Mucosa of stomach (tissue), 1 donor: ENCODE data around the gene EPHB1.
"Not testable (repeated sequence)": the region's sequence is repeated elsewhere in the genome, so short reads cannot be mapped to it uniquely, and the experiment has no call there.

Experiments
- H3K27me3 ChIP-seq: one replicate; pipeline ENCODE4 v1.7.0; 2013; ENCODE audit warnings: mild to moderate bottlenecking, low read length; ENCODE audit not compliant: control insufficient read depth, insufficient read depth
- H3K36me3 ChIP-seq: one replicate; pipeline ENCODE4 v1.7.0; 2013; ENCODE audit warnings: low read length; ENCODE audit not compliant: control insufficient read depth, insufficient read depth
- H3K4me1 ChIP-seq: one replicate; pipeline ENCODE4 v1.7.0; 2013; ENCODE audit warnings: mild to moderate bottlenecking, low read length; ENCODE audit not compliant: control insufficient read depth, insufficient read depth
- H3K4me3 ChIP-seq: one replicate; pipeline ENCODE4 v1.7.0; 2013; ENCODE audit warnings: low read length
- H3K9ac ChIP-seq: one replicate; pipeline ENCODE4 v1.7.0; 2013; ENCODE audit warnings: mild to moderate bottlenecking, low read length, moderate library complexity
- H3K9me3 ChIP-seq: one replicate; pipeline ENCODE4 v1.7.0; 2013; ENCODE audit warnings: mild to moderate bottlenecking, low read length, moderate library complexity; ENCODE audit not compliant: control insufficient read depth
- donor health status: Pancreatic carcinoma.

The EPHB1 gene

GRCh38 chr3:135013206-135013605 is 218.1 kb downstream of the EPHB1 start:
- no peaks in the 10 kb centered on the region for H3K27me3 ChIP-seq
- no peak overlapping the region for H3K4me3 ChIP-seq
- H3K9ac ChIP-seq: no peak overlapping the region
- no peaks in the 10 kb centered on the region for H3K4me1 ChIP-seq
- H3K9me3 ChIP-seq: no peaks in the 10 kb centered on the region
- no peaks in the 10 kb centered on the region for H3K36me3 ChIP-seq

- H3K9ac ChIP-seq: no peak overlapping the region
- no peak overlapping the region for H3K4me3 ChIP-seq
- H3K27me3 ChIP-seq: no peaks in the 10 kb centered on the region
- no peaks in the 10 kb centered on the region for H3K4me1 ChIP-seq
- no peaks in the 10 kb centered on the region for H3K36me3 ChIP-seq
- no peaks in the 10 kb centered on the region for H3K9me3 ChIP-seq
Observed at GRCh38 chr3:135014566-135014965, 219.5 kb downstream of the EPHB1 start.

GRCh38 chr3:135017003-135017893 is 222.2 kb downstream of the EPHB1 start:
- Histone ChIP-seq H3K4me1 (no peaks in the 10 kb centered on the region), H3K4me3 (no peak overlapping the region), H3K36me3 (no peaks in the 10 kb centered on the region), H3K27me3 (no peaks in the 10 kb centered on the region), H3K9me3 (no peaks in the 10 kb centered on the region), H3K9ac (no peak overlapping the region)

GRCh38 chr3:135018149-135018923 is 223.3 kb downstream of the EPHB1 start:
- Histone ChIP-seq H3K4me1 (no peaks in the 10 kb centered on the region), H3K36me3 (no peaks in the 10 kb centered on the region), H3K9me3 (no peaks in the 10 kb centered on the region), H3K4me3 (no peak overlapping the region), H3K9ac (no peak overlapping the region), H3K27me3 (no peaks in the 10 kb centered on the region)

- Histone ChIP-seq H3K4me1 (no peaks in the 10 kb centered on the region), H3K4me3 (no peak overlapping the region), H3K9ac (no peak overlapping the region), H3K27me3 (no peaks in the 10 kb centered on the region), H3K9me3 (no peaks in the 10 kb centered on the region), H3K36me3 (no peaks in the 10 kb centered on the region)
Observed at GRCh38 chr3:135020181-135020580, 225.1 kb downstream of the EPHB1 start.

GRCh38 chr3:135023996-135024658 is 229.1 kb downstream of the EPHB1 start:
- H3K4me3 ChIP-seq: no peak overlapping the region
- H3K27me3 ChIP-seq: no peaks in the 10 kb centered on the region
- no peaks in the 10 kb centered on the region for H3K36me3 ChIP-seq
- no peaks in the 10 kb centered on the region for H3K4me1 ChIP-seq
- no peaks in the 10 kb centered on the region for H3K9me3 ChIP-seq
- no peak overlapping the region for H3K9ac ChIP-seq

- not testable (repeated sequence) for H3K9me3 ChIP-seq, H3K36me3 ChIP-seq
Observed at GRCh38 chr3:135030768-135031615, 235.9 kb downstream of the EPHB1 start.

GRCh38 chr3:135033737-135034136 is 238.7 kb downstream of the EPHB1 start:
- H3K27me3 ChIP-seq: no peaks in the 10 kb centered on the region
- H3K9ac ChIP-seq: no peak overlapping the region
- H3K9me3 ChIP-seq: no peaks in the 10 kb centered on the region
- H3K4me3 ChIP-seq: no peak overlapping the region
- no peaks in the 10 kb centered on the region for H3K36me3 ChIP-seq
- peaks cover 15% of the 10 kb centered on the region for H3K4me1 ChIP-seq

More at GRCh38 chr3:135030768-135031615, 235.9 kb downstream of the EPHB1 start:
- not testable (repeated sequence) for H3K9ac ChIP-seq, H3K4me1 ChIP-seq, H3K4me3 ChIP-seq, H3K27me3 ChIP-seq

GRCh38 chr3:135034291-135034768 is 239.3 kb downstream of the EPHB1 start:
- Histone ChIP-seq H3K9me3 (no peaks in the 10 kb centered on the region), H3K27me3 (no peaks in the 10 kb centered on the region), H3K4me3 (no peak overlapping the region), H3K9ac (no peak overlapping the region), H3K36me3 (no peaks in the 10 kb centered on the region), H3K4me1 (peaks cover 15% of the 10 kb centered on the region)

GRCh38 chr3:135034891-135035440 is 239.9 kb downstream of the EPHB1 start:
- peaks cover 15% of the 10 kb centered on the region for H3K4me1 ChIP-seq
- H3K9me3 ChIP-seq: no peaks in the 10 kb centered on the region
- no peaks in the 10 kb centered on the region for H3K36me3 ChIP-seq
- H3K4me3 ChIP-seq: no peak overlapping the region
- no peaks in the 10 kb centered on the region for H3K27me3 ChIP-seq
- H3K9ac ChIP-seq: no peak overlapping the region

GRCh38 chr3:135038186-135038585 is 243.1 kb downstream of the EPHB1 start:
- Histone ChIP-seq H3K4me3 (no peak overlapping the region), H3K27me3 (no peaks in the 10 kb centered on the region), H3K9ac (no peak overlapping the region), H3K36me3 (no peaks in the 10 kb centered on the region), H3K9me3 (no peaks in the 10 kb centered on the region), H3K4me1 (peaks cover 15% of the 10 kb centered on the region)
